EH (cell line): ENCODE results near the gene GRIK2.
A peak's percentile ranks its signal among the peaks of the same experiment; 100 is the strongest.

Experiments used
- DNase-seq: peaks from one replicate; pipeline ENCODE4 v3.0.0-alpha.2; 2015; ENCODE audit warnings: low read depth

Gene GRIK2

GRCh38 chr6:101537753-101538316, 144.3 kb downstream of the GRIK2 start:
- peak; percentile 47 for DNase-seq

- DNase-seq: peak; percentile 85
Measured at GRCh38 chr6:101539510-101540245, 146.2 kb downstream of the GRIK2 start.

DNA sequence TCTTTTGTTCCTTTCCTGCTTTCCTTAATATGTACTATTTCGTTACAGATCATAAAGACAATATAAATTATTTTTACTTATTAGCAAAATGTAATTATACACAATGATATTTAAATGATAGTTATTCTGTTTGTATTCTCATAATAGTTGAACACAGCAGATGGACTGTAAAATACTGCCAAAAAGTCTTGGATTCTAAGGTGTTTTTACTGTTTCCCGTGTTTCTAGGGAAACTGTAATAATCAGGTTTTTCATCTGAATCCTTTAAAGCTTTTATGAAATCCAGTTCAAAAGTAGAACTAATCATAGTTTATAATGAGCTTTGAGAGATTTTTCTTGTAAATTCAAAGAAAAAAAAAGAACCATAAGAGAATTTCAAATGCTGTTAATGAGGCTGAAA, 148.4 kb downstream of the GRIK2 start:
- no peak for DNase-seq

- DNase-seq: no peak
Measured at GRCh38 chr6:101543796-101544195, 150.3 kb downstream of the GRIK2 start.

- DNase-seq: peak; percentile 77
Measured at GRCh38 chr6:101544286-101544685, 150.8 kb downstream of the GRIK2 start.

GRCh38 chr6:101545191-101545590, 151.7 kb downstream of the GRIK2 start:
- peak; percentile 80 for DNase-seq

DNA sequence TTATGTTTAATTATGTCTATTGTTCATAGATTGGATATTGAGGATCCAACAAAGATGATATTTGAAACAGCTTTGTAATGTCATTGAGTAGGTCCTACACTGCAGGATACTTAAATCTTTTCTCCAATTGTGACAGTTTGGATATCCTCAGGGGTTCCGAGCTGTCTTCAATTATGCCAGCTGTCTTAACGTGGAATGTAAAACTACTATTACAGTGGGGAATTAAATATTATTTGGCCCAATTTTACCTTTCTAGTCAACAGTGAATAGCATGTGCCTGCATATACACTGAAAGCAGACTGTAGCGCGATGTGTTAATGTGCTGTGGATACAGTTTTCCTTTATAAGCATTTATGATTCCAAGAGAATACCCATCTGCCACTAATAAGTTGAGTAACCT, 156.9 kb downstream of the GRIK2 start:
- no peak for DNase-seq

DNA sequence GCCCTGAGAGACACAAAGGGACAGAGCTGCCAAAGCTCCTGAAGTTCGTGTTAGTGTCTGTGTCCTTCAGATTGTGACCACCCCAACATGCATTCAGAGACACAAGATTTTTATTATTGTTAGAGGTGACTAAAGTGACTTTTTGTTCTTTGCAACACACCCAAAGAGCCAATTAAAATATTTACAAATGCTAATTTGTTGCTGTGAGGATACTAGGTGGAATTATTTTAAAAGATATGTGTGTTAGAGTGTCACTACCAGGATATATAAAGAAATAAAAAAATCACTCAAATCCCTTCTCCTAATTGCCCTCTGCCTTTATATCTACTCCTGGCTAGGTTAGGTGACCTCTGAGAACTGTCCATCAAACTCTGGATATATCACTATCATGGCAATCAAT, 160.7 kb downstream of the GRIK2 start:
- no peak for DNase-seq

DNA sequence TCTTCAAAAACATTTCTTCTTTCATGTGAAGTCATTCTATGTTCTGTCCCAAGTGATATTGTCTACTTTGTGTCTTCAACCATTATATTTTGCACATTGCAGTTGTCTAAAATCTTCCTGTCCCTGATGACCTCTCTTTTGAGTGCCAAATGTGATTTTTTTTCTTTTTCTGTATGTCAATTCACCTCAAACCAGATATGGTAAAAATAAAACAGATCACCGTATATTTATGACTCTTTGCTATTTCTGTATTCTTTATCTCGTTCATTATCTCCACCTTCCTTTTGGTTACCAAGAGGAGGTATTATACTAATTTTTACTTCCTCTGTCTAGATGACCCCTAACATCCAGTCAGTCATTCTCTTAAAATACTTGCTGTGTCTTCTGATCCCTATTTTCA, 165.2 kb downstream of the GRIK2 start:
- no peak for DNase-seq

DNA sequence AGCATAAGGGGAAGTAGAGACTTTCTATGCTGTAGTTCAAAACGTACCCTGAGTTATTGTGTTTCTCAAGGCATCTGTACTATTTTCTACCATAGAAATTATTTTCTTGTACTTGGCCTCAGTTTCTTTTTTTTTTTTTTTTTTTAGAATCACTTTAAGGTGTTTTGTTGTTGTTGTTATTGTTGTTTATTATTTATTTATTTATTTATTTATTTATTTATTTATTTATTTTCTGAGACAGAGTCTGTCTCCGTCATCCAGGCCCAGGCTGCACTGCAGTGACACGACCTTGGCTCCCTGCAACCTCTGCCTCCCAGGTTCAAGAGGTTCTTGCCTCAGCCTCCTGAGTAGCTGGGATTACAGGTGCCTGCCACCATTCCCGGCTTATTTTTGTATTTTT, 179.1 kb downstream of the GRIK2 start:
- no peak for DNase-seq

DNA sequence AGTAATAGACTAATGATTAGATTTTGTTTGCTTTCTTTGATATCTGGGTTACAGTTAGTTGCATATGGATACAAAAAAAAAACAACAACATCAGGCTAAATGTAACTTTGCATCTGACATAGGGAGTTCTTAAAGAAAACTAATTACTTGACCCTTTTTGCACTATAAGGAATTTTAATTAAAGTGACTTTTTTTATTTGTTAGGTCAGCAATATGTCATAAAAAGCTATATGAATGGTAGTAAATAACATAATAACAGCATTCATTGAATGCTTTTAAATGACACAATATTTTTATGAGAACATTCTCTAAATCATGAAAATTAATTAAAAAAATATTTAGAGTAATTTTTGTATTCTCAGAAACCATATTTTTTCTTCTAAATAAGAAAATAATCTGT, 183.6 kb downstream of the GRIK2 start:
- DNase-seq: no peak

DNA sequence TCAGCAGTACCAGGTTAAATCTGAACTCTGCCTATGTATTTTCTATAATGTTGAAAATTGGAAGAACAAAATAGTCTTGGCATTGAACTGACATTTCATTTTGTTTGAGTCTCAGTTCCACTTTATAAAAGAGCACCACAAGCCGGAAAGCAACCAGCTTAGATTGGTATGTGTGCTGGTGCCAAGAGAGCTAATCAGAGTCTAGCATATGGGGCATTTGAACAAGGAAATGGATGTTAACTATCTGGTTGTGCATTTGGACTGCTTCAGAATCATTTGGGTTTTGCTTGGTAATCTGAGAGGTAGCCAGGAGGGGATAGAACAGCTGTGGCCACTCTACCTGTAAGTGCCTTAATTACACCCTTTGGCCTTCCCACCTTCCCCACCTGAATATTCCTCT, 184.8 kb downstream of the GRIK2 start:
- DNase-seq: no peak

DNA sequence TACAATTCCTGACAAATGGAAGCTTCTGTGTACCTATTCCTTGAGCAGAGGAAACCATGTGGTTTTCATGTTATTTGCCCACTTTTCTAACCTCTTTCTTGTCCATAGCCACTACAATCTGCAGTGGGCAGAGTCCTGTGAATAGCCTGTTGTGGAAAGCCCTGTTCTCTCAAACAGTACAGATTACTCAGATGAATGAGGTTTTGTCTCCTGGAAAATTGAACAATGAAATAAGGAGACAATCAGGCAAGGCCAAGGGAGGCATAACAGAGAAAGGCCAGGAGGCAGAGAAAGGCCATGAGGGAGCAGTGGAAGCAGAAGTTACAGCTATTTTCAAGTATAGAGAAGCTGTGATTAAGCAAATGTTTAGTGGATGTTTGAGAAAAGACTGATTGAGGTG, 189.3 kb downstream of the GRIK2 start:
- DNase-seq: no peak

GRCh38 chr6:101585501-101585900, 192.0 kb downstream of the GRIK2 start:
- no peak for DNase-seq

DNA sequence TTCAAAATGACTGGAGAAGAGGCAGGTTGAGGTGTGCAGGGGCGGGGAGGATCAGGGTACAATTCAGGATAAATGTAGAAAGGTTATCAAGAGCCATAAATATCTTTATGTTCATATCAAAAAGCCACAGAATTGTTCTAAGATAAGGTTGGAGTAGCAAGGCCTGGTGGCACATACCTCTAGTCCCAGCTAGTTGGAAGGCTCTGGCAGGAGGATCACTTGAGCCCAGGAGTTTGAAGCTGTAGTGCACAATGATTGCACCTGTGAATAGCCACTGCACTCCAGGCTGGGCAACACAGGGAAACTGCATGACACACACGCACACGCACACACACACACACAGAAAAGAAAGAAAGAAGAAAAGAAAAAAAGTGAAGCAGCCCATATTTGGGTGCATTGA, 194.8 kb downstream of the GRIK2 start:
- no peak for DNase-seq

- DNase-seq: peak; percentile 60
Measured at GRCh38 chr6:101595276-101595675, 201.8 kb downstream of the GRIK2 start.

DNA sequence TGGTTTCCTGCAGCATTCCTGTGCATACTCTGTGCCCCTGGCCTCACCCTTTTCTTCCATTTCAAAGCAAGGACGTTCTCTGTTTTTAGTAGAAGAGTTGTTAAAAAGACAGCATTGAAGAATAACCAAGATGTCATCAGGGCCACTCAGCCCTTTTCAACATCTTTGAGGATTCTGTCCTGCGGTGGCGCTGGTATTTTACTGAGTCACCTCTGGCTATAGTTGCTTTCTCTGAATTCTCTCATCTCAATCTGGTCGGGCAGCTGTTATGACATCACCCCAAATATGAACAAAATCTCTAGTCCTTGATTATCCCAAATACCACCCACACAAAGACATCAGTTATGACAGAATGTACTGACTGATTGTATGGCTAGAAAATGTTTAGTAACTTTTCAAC, 204.2 kb downstream of the GRIK2 start:
- DNase-seq: peak; percentile 80

DNA sequence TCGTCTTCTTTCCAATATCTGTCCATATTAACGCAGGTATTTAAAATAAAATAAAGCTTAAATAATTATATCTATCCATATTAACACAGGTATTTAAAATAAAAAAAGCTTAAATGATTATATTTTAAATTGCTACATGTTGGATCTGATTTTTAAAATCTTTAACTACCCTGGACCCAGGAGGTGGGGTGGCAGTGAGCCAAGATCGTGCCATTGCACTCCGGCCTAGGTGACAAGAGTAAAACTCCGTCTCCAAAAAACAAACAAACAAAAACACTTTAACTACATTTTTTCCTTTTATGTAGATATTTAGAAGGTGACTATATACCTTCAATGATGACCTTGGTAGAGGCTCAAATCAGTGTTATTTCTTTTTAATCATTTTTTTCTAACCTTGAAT, 211.9 kb downstream of the GRIK2 start:
- no peak for DNase-seq

DNA sequence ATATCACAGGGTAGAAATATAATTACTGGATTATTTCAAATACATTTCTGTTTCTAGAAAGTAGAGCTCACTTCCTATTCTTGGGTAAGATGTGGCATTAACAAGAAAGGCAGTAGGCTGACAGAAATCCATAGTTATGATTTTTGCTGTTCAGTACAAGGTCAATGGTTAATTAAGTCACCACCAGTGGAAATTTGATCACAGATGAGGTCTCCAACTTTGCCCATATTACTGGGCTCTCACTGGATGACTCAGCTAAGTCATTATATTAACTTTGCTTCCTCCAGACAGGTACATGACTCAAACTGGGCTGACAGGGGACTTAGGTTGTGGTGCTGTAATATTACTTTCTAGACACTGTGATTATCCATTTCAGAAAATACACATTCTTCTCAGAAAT, 212.4 kb downstream of the GRIK2 start:
- no peak for DNase-seq

DNA sequence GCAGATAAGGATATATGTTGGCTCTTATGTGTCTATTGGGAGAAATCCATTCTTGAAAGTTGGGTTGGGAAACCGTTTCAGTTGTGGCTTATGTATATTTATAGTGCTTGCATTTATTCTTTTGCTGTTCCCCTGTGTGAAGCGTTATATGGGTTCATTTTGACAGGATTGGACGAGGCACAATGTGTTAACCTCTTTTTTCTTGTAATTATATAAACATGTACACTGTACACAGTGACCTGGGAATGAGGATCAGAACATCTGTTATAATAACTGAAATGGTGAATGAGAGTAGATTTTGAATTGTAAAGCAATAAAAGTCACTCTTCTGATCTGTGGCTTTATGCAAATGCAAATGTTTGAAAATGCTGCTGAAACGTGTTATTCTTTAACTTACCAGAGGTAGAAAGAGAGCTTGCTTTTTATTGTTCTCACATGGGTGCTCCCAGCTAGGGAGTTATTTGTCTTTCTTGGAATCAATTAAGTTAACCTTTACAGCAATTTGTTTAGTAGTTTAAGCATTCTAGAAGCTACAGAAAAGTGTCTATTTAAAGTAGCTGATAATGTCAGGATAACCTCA, 213.7 kb downstream of the GRIK2 start:
- no peak for DNase-seq

DNA sequence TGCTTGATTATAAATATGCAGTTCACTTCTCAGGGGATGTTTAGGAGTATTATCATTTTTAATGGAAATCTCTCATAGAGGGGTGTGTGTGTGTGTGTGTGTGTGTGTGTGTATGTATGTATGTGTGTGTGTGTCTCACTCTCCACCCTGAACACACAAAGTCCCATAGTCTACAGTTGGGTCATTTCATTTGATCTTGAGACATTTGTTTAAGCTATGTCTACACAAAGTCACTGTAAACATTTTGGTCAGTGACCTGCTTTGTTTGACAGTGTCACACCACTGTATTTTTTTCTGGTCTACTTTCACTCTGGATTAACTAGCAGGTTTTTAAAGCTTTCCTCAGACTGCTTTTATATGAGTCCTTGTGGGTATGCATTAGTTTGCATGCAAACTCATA, 215.2 kb downstream of the GRIK2 start:
- no peak for DNase-seq

DNA sequence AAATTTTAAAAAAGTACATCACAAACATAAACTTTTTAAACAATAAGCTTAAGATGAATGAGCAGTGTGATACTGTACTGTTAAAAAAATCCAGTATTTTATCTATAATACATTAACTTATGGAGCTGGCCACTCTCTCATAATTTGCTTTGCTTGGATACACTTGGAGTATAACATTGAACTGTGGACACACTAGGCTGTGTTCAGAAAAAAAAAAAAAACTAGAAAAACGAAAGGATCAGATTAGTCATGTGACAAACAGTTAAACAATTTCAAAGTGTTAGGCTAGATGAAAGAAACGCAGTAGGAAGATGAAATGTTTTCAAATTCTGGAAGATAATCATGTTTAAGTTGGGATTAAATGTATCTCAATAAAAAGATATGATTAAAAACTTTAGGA, 220.0 kb downstream of the GRIK2 start:
- DNase-seq: no peak

GRCh38 chr6:101614774-101615173, 221.3 kb downstream of the GRIK2 start:
- peak; percentile 56 for DNase-seq

GRCh38 chr6:101626269-101626668, 232.8 kb downstream of the GRIK2 start:
- no peak for DNase-seq
